Endothelial cell (in vitro differentiated cells): ENCODE measurements around the gene CPNE9. TPM values are rescaled to one million over a fixed set of nuclear protein-coding genes. Genes with fewer than 3 reads are reported as not detected.

Experiments used
- DNase-seq: peaks from one replicate; pipeline ENCODE4 v3.0.0; 2021; ENCODE audit warnings: low spot score
- H3K27ac Mint-ChIP-seq: one replicate; pipeline ENCODE4 v1.8.0; 2021; ENCODE audit warnings: mixed read lengths, inconsistent platforms; ENCODE audit not compliant: unreplicated experiment
- H3K27me3 Mint-ChIP-seq: one replicate; pipeline ENCODE4 v1.8.0; 2021; ENCODE audit warnings: mild to moderate bottlenecking, moderate library complexity, mixed read lengths, inconsistent platforms; ENCODE audit not compliant: unreplicated experiment
- H3K36me3 Mint-ChIP-seq: one replicate; pipeline ENCODE4 v1.8.0; 2021; ENCODE audit warnings: mild to moderate bottlenecking, low read depth, mixed read lengths, inconsistent platforms; ENCODE audit not compliant: unreplicated experiment
- H3K4me1 Mint-ChIP-seq: one replicate; pipeline ENCODE4 v1.8.0; 2021; ENCODE audit warnings: mild to moderate bottlenecking, mixed read lengths, inconsistent platforms; ENCODE audit not compliant: unreplicated experiment
- H3K4me3 Mint-ChIP-seq: one replicate; pipeline ENCODE4 v1.8.0; 2021; ENCODE audit warnings: mild to moderate bottlenecking, mixed read lengths, inconsistent platforms; ENCODE audit not compliant: unreplicated experiment
- H3K9me3 Mint-ChIP-seq: one replicate; pipeline ENCODE4 v1.8.0; 2021; ENCODE audit warnings: mixed read lengths, inconsistent platforms; ENCODE audit not compliant: unreplicated experiment
- total RNA-seq: library from RNA; stranded (reverse); fragmentation: NEBNext Ultra II Directional; extraction: Animal tissue kit (Norgen Biotek cat#: 25700); gene quantifications from one replicate; pipeline ENCODE4 v1.2.1, GENCODE V29; 2021; ENCODE audit not compliant: unreplicated experiment
- TF ChIP-seq, protein P1 (sequence below): fragments of 200-600 bp; sonication (generic); IDR thresholded peaks from one replicate; pipeline ENCODE4 v1.5.0; 2021; ENCODE audit warnings: antibody characterized with exemption; ENCODE audit not compliant: unreplicated experiment

Gene CPNE9
- total RNA-seq, 1 donor from 2014 or later = 0.31 TPM

- Mint-ChIP-seq H3K27me3 (peaks cover 7% of the 10 kb centered on the region), H3K36me3 (peaks cover 51% of the 10 kb centered on the region), H3K4me3 (peak overlapping the region; percentile 54), H3K27ac (peak overlapping the region; percentile 22), H3K9me3 (no peaks in the 10 kb centered on the region), H3K4me1 (peaks cover 35% of the 10 kb centered on the region)
- no peak for DNase-seq
- TF ChIP-seq, protein P1, sequence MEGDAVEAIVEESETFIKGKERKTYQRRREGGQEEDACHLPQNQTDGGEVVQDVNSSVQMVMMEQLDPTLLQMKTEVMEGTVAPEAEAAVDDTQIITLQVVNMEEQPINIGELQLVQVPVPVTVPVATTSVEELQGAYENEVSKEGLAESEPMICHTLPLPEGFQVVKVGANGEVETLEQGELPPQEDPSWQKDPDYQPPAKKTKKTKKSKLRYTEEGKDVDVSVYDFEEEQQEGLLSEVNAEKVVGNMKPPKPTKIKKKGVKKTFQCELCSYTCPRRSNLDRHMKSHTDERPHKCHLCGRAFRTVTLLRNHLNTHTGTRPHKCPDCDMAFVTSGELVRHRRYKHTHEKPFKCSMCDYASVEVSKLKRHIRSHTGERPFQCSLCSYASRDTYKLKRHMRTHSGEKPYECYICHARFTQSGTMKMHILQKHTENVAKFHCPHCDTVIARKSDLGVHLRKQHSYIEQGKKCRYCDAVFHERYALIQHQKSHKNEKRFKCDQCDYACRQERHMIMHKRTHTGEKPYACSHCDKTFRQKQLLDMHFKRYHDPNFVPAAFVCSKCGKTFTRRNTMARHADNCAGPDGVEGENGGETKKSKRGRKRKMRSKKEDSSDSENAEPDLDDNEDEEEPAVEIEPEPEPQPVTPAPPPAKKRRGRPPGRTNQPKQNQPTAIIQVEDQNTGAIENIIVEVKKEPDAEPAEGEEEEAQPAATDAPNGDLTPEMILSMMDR = no peak
These were observed 27.8 kb upstream of the CPNE9 start for GRCh38 chr3:9675736-9676290.

DNA sequence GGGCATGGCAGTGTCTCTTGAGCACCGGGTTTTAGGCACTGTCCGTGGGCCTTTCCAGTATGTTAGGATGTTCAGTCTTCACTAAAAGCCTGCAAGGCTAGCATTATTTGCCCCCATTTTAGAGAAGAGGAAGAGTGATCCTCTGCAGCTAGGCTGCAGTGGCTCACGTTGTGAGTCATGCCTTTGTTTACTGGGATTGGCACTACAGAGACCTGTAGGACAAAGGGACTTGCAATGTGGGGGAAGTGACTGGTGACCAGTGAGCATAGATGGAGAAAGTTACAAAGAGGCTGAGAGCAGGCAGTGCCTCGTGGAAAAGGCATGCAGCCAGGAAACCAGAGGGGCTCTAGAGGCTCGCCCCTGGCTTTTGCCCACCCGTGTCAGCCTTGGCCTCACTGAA, 26.8 kb upstream of the CPNE9 start:
- Mint-ChIP-seq H3K36me3 (peaks cover 58% of the 10 kb centered on the region), H3K9me3 (no peaks in the 10 kb centered on the region), H3K27me3 (peaks cover 7% of the 10 kb centered on the region), H3K4me1 (peaks cover 35% of the 10 kb centered on the region), H3K4me3 (peak overlapping the region; percentile 17), H3K27ac (peak overlapping the region; percentile 68)
- TF ChIP-seq, protein P1 = no peak
- no peak for DNase-seq

DNA sequence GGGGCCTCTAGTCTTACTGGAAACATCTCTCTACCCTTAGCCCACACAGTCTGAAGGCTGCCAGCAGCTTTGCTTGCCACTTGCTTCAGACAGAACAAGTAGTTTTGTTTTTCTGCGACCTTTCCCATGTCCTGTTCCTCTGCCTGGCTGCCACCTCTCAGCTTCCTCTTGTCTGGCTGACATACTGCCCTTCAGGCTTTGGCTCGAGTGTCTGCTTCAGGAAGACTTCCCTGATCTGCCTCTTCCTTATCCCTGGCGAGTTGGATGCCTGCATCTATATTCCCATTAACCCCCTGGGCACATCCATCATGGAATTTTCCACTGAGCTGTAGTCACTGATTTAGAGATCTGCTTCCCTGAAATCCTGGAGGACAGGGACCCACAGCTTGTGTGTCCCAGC, 25.1 kb upstream of the CPNE9 start:
- H3K27me3 Mint-ChIP-seq = peaks cover 7% of the 10 kb centered on the region
- H3K4me3 Mint-ChIP-seq = peak overlapping the region; percentile 3
- no peak for DNase-seq
- H3K9me3 Mint-ChIP-seq = no peaks in the 10 kb centered on the region
- H3K4me1 Mint-ChIP-seq = peaks cover 35% of the 10 kb centered on the region
- peak overlapping the region; percentile 45 for H3K27ac Mint-ChIP-seq
- TF ChIP-seq, protein P1 = no peak
- peaks cover 63% of the 10 kb centered on the region for H3K36me3 Mint-ChIP-seq

DNA sequence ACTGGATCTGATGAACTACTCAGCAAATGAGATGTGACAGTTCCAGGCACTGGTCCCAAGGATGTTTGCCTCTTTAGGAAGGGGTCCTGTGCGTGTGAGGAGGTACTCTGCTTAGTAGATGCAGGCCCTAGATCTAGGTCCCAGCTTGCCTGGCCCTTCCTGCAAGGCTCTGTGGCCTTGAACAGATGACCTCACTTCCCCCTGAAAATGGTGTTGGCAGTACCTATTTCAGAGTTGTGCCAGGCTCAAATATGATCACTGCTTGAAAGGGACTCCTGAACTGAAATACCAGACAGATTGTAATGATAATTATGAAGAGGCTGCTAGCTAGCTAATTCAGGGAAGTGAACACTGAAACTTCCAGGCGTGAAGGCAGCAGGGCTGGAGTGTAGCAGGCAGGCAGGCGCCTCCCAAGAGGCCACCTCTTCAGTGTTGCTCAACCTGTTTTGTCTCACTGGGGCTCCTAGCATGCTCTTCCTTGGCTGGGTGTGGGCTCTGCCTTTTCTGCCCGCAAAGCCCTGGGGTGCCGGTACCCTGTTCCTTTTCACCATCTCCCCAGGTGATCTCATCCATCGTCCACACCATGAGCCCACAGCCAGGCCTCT, 24.1 kb upstream of the CPNE9 start:
- Mint-ChIP-seq H3K4me3 (peak overlapping the region; percentile 66), H3K27me3 (peaks cover 7% of the 10 kb centered on the region), H3K4me1 (peaks cover 35% of the 10 kb centered on the region), H3K27ac (no peak overlapping the region), H3K9me3 (no peaks in the 10 kb centered on the region), H3K36me3 (peaks cover 63% of the 10 kb centered on the region)
- DNase-seq = no peak
- TF ChIP-seq, protein P1 = no peak

DNA sequence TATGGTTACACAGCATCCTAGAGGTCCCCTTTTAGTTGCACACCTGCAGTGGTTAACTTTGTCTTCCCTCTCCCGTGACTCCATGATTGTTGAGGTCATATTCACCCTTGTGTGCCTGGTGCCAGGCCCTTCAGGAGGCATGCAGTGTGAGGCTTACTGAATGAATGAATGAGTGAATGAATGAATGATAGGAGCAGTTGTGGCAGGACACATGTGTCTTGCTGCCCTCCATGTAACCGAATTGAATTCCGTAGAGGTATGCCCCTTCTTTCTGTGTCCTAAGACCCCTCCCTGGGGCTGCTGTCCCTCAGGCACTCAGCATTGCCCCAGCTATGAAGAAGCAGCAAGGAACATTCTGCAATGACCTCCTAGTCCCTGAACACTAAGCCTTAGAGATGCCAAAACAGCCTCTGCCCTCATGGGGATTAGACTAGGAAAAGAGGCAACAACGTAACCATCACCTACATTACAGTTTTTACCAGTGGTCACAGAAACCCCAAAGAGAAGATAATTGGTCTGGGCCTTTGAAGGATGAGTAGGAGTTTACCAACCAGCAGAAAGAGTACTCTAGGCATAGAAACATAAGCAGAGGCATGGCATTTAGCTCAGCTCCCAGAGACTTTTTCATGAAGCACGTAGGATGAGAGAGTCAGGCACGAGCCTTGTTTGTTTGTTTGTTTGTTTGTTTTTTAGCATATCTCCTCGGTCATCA, 22.5 kb upstream of the CPNE9 start:
- TF ChIP-seq, protein P1 = no peak
- peaks cover 9% of the 10 kb centered on the region for H3K27me3 Mint-ChIP-seq
- DNase-seq = no peak
- H3K4me3 Mint-ChIP-seq = peak overlapping the region; percentile 10
- H3K36me3 Mint-ChIP-seq = peaks cover 70% of the 10 kb centered on the region
- no peak overlapping the region for H3K27ac Mint-ChIP-seq
- peaks cover 36% of the 10 kb centered on the region for H3K4me1 Mint-ChIP-seq
- no peaks in the 10 kb centered on the region for H3K9me3 Mint-ChIP-seq
